A549 (cell line): ENCODE data around the gene PISD.

Experiments
- CHD4 ChIP-seq: fragments of 200-600 bp; sonication (generic); IDR thresholded peaks from 2 replicates; pipeline ENCODE4 v1.6.1; 2016; ENCODE audit warnings: antibody characterized with exemption, mild to moderate bottlenecking, borderline replicate concordance
- CTCF ChIP-seq: fragments of >200 bp; sonication (Bioruptor Twin); formaldehyde crosslinking; IDR thresholded peaks from 3 replicates; pipeline ENCODE4 v1.5.1; 2016
- EP300 ChIP-seq, 2 experiments: fragments of >200 bp; sonication (Bioruptor Twin); formaldehyde crosslinking; IDR thresholded peaks; 2 replicates in 1 of 2; 3 replicates in 1 of 2; pipeline ENCODE4 v1.6.1; 2016 to 2017
- MYC ChIP-seq: IDR thresholded peaks from 2 replicates; pipeline ENCODE4 v1.6.1; 2012; ENCODE audit warnings: mild to moderate bottlenecking, inconsistent platforms, low read length, improper control_type of control experiment, borderline replicate concordance

GRCh38 chr22:31652088-31652487 lies 9.9 kb downstream of the PISD start:
- TF ChIP-seq EP300 (IDR thresholded peaks at IDR 0.05) (no peak), CHD4 (no peak), CTCF (no peak), MYC (no peak)
